GM12875 (cell line): ENCODE data around the gene HRH3.

Experiments used
- H3K4me3 ChIP-seq: one replicate; pipeline ENCODE4 v1.5.1; 2011; ENCODE audit warnings: low read depth, low read length, control low read depth
- TF ChIP-seq, protein P1 (sequence below): IDR thresholded peaks from 2 replicates; pipeline ENCODE4 v1.5.1; 2011; ENCODE audit warnings: low read depth, mild to moderate bottlenecking, control low read depth, inconsistent platforms, low read length, moderate library complexity, borderline replicate concordance; ENCODE audit not compliant: insufficient read depth

HRH3 gene

DNA sequence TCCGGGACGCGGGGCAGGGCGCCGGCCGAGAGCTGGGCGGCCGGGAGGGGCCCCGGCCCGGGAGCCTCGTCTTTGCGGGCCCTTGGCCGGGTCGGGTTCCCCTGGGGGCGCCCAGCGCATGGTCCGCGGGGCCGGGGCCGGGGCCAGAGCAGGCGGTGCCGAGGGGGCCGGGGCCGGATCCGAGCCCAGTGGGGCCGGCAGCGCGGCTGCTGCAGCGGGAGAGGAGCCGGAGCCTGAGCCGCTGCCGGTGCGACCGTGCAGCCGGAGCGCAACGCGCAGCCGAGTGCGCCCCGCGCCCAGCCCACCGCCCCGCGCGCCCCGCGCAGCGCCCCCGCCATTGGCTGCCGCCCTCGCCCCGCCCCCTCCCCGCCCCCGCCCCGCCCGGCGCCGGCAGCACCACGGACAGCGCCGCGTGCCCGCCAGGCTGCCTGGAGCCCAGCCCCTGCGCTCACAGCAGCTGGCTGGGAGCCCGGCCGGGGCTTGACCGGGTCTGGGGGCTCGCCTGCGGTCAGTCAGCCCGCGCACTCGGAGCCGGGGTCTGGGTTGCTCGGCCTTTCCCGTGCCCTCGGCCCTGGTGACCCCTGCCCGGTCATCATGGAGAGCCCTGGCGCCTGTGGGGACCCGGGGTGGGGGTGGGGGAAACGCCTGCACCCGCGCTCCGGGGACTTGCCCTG lies at the start of gene HRH3:
Gene HRH3, minus strand, starts transcription at position 287 of the 674 bp plus-strand sequence. CDS start 308 bp downstream, outside the sequence.
- no peak within 1 kb of the TSS for H3K4me3 ChIP-seq
- TF ChIP-seq, protein P1, sequence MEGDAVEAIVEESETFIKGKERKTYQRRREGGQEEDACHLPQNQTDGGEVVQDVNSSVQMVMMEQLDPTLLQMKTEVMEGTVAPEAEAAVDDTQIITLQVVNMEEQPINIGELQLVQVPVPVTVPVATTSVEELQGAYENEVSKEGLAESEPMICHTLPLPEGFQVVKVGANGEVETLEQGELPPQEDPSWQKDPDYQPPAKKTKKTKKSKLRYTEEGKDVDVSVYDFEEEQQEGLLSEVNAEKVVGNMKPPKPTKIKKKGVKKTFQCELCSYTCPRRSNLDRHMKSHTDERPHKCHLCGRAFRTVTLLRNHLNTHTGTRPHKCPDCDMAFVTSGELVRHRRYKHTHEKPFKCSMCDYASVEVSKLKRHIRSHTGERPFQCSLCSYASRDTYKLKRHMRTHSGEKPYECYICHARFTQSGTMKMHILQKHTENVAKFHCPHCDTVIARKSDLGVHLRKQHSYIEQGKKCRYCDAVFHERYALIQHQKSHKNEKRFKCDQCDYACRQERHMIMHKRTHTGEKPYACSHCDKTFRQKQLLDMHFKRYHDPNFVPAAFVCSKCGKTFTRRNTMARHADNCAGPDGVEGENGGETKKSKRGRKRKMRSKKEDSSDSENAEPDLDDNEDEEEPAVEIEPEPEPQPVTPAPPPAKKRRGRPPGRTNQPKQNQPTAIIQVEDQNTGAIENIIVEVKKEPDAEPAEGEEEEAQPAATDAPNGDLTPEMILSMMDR, result no peak

DNA sequence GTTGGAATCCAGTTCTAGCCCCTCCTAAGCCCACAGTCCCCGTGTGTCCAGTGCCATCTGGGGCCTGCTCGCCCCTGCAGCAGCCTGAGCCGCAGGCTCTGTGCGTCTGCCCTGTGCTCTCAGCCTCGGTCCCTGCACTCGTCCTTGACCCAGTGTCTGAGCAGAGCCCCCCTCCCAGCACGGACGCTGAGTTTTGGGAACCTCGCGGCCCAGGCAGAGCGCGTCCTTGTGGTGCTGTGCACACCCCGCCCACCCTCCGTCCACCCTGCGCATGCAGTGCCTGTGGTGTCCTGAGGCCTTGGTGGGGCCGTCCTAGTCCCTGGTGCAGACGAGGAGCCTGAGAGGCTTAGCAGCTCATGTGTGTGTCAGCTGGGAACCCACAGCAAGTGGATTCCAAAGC lies 49.8 kb upstream of the HRH3 start:
- TF ChIP-seq, protein P1, result no peak
- no peak overlapping the region for H3K4me3 ChIP-seq

DNA sequence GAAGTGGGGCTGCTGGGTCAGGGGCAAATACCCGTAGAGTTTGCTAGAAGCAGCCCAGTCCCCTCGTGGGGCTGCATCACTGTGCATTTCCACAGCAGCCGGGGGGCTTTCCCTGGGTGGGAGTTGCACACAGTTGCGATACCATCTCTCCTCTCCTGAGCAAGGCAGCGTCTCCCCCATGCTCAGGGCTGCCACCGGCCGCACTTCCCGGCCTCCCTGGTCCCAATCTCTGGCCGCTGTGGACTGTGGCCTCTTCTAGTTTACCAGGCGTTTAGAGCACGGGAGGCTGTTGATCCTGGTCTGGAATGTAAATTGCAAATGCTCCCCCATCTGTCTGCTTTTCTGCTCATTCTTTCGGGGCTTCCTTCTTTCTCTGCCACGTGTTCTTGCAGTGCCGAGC lies 49.3 kb upstream of the HRH3 start:
- no peak overlapping the region for H3K4me3 ChIP-seq
- TF ChIP-seq, protein P1, result no peak

DNA sequence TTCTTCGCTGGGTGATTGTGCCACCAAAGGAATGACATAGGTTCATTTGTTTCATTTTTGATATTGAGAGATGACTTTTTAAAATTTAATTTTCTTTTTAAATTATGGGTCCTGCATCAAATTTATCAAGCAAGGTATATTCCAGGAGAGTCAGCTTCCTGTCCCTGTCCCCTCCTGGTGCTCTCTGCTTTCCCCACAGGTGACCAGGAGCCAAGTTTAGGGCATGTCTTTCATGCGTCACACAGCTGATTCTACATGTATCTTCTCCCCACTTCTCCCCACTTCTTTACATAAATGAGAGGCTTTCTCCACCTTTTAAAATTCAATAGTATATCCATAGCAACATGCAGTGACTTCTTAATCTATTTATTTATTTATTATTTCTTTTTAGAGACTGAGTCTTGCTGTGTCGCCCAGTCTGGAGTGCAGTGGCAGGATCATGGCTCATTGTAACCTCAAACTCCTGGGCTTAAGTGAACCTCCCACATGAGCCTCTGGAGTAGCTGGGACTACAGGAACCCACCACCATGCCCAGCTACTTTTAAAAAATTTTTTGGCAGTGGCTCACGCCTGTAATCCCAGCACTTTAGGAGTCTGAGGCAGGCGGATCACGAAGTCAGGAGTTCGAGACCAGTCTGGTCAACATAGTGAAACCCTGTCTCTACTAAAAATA lies 48.3 kb upstream of the HRH3 start:
- H3K4me3 ChIP-seq, result no peak overlapping the region
- TF ChIP-seq, protein P1, result no peak

DNA sequence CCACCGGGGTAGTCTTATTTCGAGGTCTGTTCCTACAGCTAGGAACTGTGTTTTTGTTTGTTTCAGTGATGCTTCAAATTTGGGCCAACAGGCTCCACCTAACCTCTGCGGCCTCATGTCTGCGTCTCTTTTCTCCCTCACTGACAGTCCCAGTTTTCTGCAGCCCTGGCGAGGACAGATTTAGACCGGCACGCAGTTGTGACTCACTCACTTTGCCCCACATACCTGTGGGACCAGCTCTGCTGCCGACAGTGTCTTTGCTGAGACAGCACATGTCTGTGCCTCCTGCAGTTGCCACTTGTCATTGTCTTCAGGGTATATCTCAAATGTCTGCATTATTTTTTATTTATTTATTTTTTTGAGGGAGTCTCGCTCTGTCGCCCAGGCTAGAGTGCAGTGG lies 47.5 kb upstream of the HRH3 start:
- no peak overlapping the region for H3K4me3 ChIP-seq

DNA sequence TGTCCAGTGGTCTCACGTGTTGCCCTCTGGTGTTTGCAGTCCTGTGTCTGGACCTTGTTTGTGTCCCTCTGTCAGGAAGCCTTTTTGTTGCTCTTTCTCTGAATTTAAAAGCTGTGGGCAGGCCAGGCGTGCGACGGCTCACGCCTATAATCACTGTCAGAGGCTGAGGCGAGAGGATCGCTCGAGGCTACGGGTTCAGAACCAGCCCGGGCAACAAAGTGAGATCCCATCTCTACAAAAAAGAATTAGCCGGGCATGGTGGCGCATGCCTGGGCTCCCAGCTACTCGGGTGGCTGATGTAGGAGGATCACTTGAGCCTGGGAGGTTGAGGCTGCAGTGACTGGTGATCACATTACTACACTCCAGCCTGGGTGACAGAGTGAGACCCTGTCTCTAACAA lies 46.8 kb upstream of the HRH3 start:
- no peak overlapping the region for H3K4me3 ChIP-seq
- TF ChIP-seq, protein P1, result no peak

More for the DNA sequence above, 47.5 kb upstream of the HRH3 start:
- TF ChIP-seq, protein P1, result no peak

DNA sequence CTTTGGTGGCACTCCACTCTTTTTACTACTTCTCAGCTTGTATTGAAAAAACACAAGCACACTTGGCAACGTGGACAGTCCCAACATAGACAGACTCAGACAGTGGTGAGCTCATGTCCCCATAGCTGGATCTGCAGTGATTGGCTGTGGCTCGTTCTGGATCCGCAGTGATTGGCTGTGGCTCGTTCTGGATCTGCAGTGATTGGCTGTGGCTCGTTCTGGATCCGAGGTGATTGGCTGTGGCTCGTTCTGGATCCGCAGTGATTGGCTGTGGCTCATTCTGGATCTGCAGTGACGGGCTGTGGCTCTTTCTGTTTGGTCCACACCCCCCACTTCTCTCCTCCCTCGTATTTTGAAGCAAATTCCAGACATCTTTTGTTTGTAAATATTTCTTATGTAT lies 46.3 kb upstream of the HRH3 start:
- TF ChIP-seq, protein P1, result no peak
- no peak overlapping the region for H3K4me3 ChIP-seq
